ENCODE results near the gene WDFY4.

Gene WDFY4

DNA sequence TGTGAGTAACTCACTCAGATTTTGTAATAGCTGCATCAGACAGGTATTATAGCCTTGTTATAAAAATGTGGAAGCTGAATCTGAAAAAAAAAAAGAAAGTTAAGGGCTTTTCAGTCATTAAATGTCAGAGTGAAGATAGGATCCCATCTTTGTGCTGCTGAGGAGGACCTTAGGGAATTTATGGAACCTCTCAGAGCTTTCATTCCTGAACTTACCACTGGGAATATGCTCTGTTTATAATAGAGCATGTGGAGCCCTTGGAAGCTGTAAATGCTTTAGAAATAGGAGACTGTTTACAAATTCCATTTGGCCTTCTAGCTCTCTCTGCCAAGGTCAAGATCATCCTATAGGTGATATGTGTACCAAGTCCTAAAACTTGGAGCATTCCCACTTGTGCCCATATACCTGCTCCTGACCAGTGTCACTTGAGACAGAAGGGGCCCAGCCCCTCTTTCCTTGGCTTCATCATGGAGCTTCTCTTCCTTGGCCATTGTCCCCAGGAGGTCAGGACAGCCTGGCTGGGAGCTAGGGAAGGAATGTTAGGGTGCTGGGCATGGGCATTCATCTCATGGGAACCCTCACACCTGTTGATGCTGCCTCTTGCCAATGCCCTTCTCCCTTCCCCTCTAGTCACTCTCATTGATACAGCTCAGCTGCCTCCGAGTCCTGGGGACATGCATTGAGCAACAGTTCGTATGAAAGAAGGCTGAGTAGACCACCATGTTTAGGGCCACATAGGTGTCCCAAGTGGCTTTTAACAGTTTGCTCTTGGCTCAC is 149.7 kb downstream of the WDFY4 start:
- no peak overlapping the region for H3K4me2 ChIP-seq

DNA sequence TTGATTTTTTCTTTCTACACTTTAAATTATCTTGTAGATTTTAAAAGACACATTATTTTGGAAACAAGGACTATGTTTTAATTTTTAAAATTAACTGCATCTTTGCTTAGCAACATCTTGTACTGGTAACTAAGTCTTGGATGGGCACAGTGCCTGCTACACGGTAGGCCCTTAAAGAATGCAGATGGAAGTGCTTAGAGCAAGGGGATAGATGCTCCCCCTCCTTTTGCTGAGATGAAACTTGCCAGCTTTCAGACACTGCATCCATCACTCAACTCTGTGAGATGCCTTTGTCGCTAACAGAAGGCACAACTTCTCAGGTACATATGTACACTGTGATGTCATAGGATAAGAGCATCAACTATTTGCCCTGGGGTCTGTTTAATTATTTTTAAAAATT is 151.1 kb downstream of the WDFY4 start:
- Histone ChIP-seq H3K9ac (no peak overlapping the region), H3K79me2 (ENCODE audit: insufficient read depth, low read depth) (no peaks in the 10 kb centered on the region), H3K4me1 (ENCODE audit: low read depth, poor library complexity, severe bottlenecking) (no peaks in the 10 kb centered on the region), H2AFZ (ENCODE audit: low read depth) (no peak overlapping the region), H3K4me2 (no peak overlapping the region), H3K27me3 (ENCODE audit: insufficient read depth, low read depth) (no peaks in the 10 kb centered on the region), H3K4me3 (IDR thresholded peaks at IDR 0.05; ENCODE audit: insufficient read depth, low read depth, low read length) (no peak overlapping the region), H4K20me1 (ENCODE audit: insufficient read depth) (no peaks in the 10 kb centered on the region), H3K36me3 (ENCODE audit: insufficient read depth) (no peaks in the 10 kb centered on the region), H3K27ac (no peak overlapping the region)
- TF ChIP-seq, protein P1, sequence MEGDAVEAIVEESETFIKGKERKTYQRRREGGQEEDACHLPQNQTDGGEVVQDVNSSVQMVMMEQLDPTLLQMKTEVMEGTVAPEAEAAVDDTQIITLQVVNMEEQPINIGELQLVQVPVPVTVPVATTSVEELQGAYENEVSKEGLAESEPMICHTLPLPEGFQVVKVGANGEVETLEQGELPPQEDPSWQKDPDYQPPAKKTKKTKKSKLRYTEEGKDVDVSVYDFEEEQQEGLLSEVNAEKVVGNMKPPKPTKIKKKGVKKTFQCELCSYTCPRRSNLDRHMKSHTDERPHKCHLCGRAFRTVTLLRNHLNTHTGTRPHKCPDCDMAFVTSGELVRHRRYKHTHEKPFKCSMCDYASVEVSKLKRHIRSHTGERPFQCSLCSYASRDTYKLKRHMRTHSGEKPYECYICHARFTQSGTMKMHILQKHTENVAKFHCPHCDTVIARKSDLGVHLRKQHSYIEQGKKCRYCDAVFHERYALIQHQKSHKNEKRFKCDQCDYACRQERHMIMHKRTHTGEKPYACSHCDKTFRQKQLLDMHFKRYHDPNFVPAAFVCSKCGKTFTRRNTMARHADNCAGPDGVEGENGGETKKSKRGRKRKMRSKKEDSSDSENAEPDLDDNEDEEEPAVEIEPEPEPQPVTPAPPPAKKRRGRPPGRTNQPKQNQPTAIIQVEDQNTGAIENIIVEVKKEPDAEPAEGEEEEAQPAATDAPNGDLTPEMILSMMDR (conservative IDR thresholded peaks at IDR 0.05; ENCODE audit: low read depth, low read length), result no peak

More for the DNA sequence above, 149.7 kb downstream of the WDFY4 start:
- no peaks in the 10 kb centered on the region for H3K79me2 ChIP-seq (ENCODE audit: insufficient read depth, low read depth)
- no peak overlapping the region for H3K27ac ChIP-seq
- no peak overlapping the region for H3K4me3 ChIP-seq (IDR thresholded peaks at IDR 0.05; ENCODE audit: insufficient read depth, low read depth, low read length)
- no peaks in the 10 kb centered on the region for H3K36me3 ChIP-seq (ENCODE audit: insufficient read depth)
- H3K4me1 ChIP-seq (ENCODE audit: low read depth, poor library complexity, severe bottlenecking), result no peaks in the 10 kb centered on the region
- H3K9ac ChIP-seq, result no peak overlapping the region
- no peaks in the 10 kb centered on the region for H3K27me3 ChIP-seq (ENCODE audit: insufficient read depth, low read depth)
- H2AFZ ChIP-seq (ENCODE audit: low read depth), result no peak overlapping the region
- TF ChIP-seq, protein P1 (conservative IDR thresholded peaks at IDR 0.05; ENCODE audit: low read depth, low read length), result no peak
- no peaks in the 10 kb centered on the region for H4K20me1 ChIP-seq (ENCODE audit: insufficient read depth)

DNA sequence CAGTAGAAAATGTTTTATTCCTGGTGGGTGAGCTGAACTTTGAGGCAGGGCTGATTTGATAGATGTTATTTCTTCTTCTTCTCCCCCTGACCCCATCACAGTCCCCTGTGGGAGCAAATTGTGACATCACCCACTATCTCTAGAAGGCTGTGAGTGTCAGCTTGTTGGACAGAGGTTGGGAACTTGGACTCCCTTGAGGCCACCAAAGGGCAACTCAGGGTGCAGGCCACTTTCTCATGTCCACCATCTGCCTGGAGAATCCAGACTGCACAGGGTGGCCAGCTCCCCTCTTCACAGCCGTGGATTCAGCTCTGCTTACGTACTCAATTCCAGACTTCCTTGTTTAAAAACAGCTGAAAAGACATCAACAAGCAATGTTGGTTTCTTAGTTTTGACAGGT is 151.9 kb downstream of the WDFY4 start:
- no peak overlapping the region for H3K27ac ChIP-seq

DNA sequence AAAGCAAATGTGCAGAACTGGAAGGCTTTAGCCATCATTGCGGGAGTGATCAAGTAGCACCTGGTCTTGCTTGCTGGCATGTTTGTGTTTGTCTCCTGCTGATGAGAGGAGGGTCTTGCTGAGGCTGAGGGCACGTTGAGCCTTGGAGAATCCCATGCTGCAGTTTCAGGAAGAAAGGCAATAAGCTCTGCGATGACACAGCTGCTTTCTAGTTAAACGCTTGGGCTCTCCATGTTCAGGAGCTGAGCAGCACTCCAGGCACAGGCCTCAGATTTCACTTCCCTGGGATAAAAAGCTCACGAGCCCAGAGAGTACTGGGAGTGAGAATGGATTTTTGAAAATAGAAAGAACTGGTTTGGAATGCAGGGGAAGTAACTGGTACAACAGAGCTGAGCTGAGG is 154.2 kb downstream of the WDFY4 start:
- H3K4me3 ChIP-seq (IDR thresholded peaks at IDR 0.05; ENCODE audit: insufficient read depth, low read depth, low read length), result no peak overlapping the region
- H3K9ac ChIP-seq, result no peak overlapping the region
- no peaks in the 10 kb centered on the region for H3K4me1 ChIP-seq (ENCODE audit: low read depth, poor library complexity, severe bottlenecking)
- no peaks in the 10 kb centered on the region for H3K79me2 ChIP-seq (ENCODE audit: insufficient read depth, low read depth)
- no peaks in the 10 kb centered on the region for H4K20me1 ChIP-seq (ENCODE audit: insufficient read depth)
- H3K4me2 ChIP-seq, result no peak overlapping the region
- no peaks in the 10 kb centered on the region for H3K27me3 ChIP-seq (ENCODE audit: insufficient read depth, low read depth)
- no peaks in the 10 kb centered on the region for H3K36me3 ChIP-seq (ENCODE audit: insufficient read depth)
- TF ChIP-seq, protein P1 (conservative IDR thresholded peaks at IDR 0.05; ENCODE audit: low read depth, low read length), result no peak
- no peak overlapping the region for H3K27ac ChIP-seq
- H2AFZ ChIP-seq (ENCODE audit: low read depth), result no peak overlapping the region

More for the DNA sequence above, 151.9 kb downstream of the WDFY4 start:
- no peaks in the 10 kb centered on the region for H3K79me2 ChIP-seq (ENCODE audit: insufficient read depth, low read depth)
- H3K4me2 ChIP-seq, result no peak overlapping the region
- no peaks in the 10 kb centered on the region for H3K36me3 ChIP-seq (ENCODE audit: insufficient read depth)
- no peaks in the 10 kb centered on the region for H3K27me3 ChIP-seq (ENCODE audit: insufficient read depth, low read depth)
- H3K4me1 ChIP-seq (ENCODE audit: low read depth, poor library complexity, severe bottlenecking), result no peaks in the 10 kb centered on the region
- no peaks in the 10 kb centered on the region for H4K20me1 ChIP-seq (ENCODE audit: insufficient read depth)
- H2AFZ ChIP-seq (ENCODE audit: low read depth), result no peak overlapping the region
- H3K4me3 ChIP-seq (IDR thresholded peaks at IDR 0.05; ENCODE audit: insufficient read depth, low read depth, low read length), result no peak overlapping the region
- no peak overlapping the region for H3K9ac ChIP-seq
- TF ChIP-seq, protein P1 (conservative IDR thresholded peaks at IDR 0.05; ENCODE audit: low read depth, low read length), result no peak

Data from KMS-11 (cell line).